ENCODE data around the gene SKOR1.

Gene SKOR1

GRCh38 chr15:67865331-67865730, 40.0 kb downstream of the SKOR1 start:
- Histone ChIP-seq H3K4me1 (ENCODE audit: control insufficient read depth, insufficient read depth, low read length) (peaks cover 5% of the 10 kb centered on the region), H3K27me3 (replicated peaks; ENCODE audit: control insufficient read depth, insufficient read depth, low read length) (no peaks in the 10 kb centered on the region), H3K9me3 (ENCODE audit: control insufficient read depth, low read length) (peaks cover 5% of the 10 kb centered on the region), H3K9ac (ENCODE audit: low read length) (no peak overlapping the region), H3K4me3 (ENCODE audit: low read length) (no peak overlapping the region), H3K36me3 (ENCODE audit: control insufficient read depth, insufficient read depth, low read length, severe bottlenecking) (no peaks in the 10 kb centered on the region)
- DNase-seq (ENCODE audit: low read depth), result peak; percentile 65

GRCh38 chr15:67865766-67866165, 40.5 kb downstream of the SKOR1 start:
- no peak for DNase-seq (ENCODE audit: low read depth)
- Histone ChIP-seq H3K4me1 (ENCODE audit: control insufficient read depth, insufficient read depth, low read length) (peaks cover 5% of the 10 kb centered on the region), H3K9me3 (ENCODE audit: control insufficient read depth, low read length) (peaks cover 5% of the 10 kb centered on the region), H3K27me3 (replicated peaks; ENCODE audit: control insufficient read depth, insufficient read depth, low read length) (no peaks in the 10 kb centered on the region), H3K36me3 (ENCODE audit: control insufficient read depth, insufficient read depth, low read length, severe bottlenecking) (no peaks in the 10 kb centered on the region), H3K4me3 (ENCODE audit: low read length) (no peak overlapping the region), H3K9ac (ENCODE audit: low read length) (no peak overlapping the region)

- no peak for DNase-seq (ENCODE audit: low read depth)
- H3K27me3 ChIP-seq (replicated peaks; ENCODE audit: control insufficient read depth, insufficient read depth, low read length), result peaks cover 5% of the 10 kb centered on the region
- H3K9me3 ChIP-seq (ENCODE audit: control insufficient read depth, low read length), result peaks cover 15% of the 10 kb centered on the region
- no peak overlapping the region for H3K9ac ChIP-seq (ENCODE audit: low read length)
- no peaks in the 10 kb centered on the region for H3K36me3 ChIP-seq (ENCODE audit: control insufficient read depth, insufficient read depth, low read length, severe bottlenecking)
- H3K4me1 ChIP-seq (ENCODE audit: control insufficient read depth, insufficient read depth, low read length), result no peaks in the 10 kb centered on the region
- H3K4me3 ChIP-seq (ENCODE audit: low read length), result no peak overlapping the region
These were observed 44.4 kb downstream of the SKOR1 start for GRCh38 chr15:67869701-67870100.

GRCh38 chr15:67870868-67871408, 45.6 kb downstream of the SKOR1 start:
- H3K4me3 ChIP-seq (ENCODE audit: low read length), result no peak overlapping the region
- H3K27me3 ChIP-seq (replicated peaks; ENCODE audit: control insufficient read depth, insufficient read depth, low read length), result peaks cover 5% of the 10 kb centered on the region
- DNase-seq (ENCODE audit: low read depth), result no peak
- H3K4me1 ChIP-seq (ENCODE audit: control insufficient read depth, insufficient read depth, low read length), result no peaks in the 10 kb centered on the region
- H3K9me3 ChIP-seq (ENCODE audit: control insufficient read depth, low read length), result peaks cover 15% of the 10 kb centered on the region
- no peak overlapping the region for H3K9ac ChIP-seq (ENCODE audit: low read length)
- H3K36me3 ChIP-seq (ENCODE audit: control insufficient read depth, insufficient read depth, low read length, severe bottlenecking), result no peaks in the 10 kb centered on the region

GRCh38 chr15:67873777-67874176, 48.5 kb downstream of the SKOR1 start:
- Histone ChIP-seq H3K9ac (ENCODE audit: low read length) (no peak overlapping the region), H3K36me3 (ENCODE audit: control insufficient read depth, insufficient read depth, low read length, severe bottlenecking) (no peaks in the 10 kb centered on the region), H3K9me3 (ENCODE audit: control insufficient read depth, low read length) (peaks cover 15% of the 10 kb centered on the region), H3K4me1 (ENCODE audit: control insufficient read depth, insufficient read depth, low read length) (no peaks in the 10 kb centered on the region), H3K4me3 (ENCODE audit: low read length) (no peak overlapping the region), H3K27me3 (replicated peaks; ENCODE audit: control insufficient read depth, insufficient read depth, low read length) (peaks cover 5% of the 10 kb centered on the region)
- DNase-seq (ENCODE audit: low read depth), result no peak

- no peaks in the 10 kb centered on the region for H3K36me3 ChIP-seq (ENCODE audit: control insufficient read depth, insufficient read depth, low read length, severe bottlenecking)
- H3K4me3 ChIP-seq (ENCODE audit: low read length), result no peak overlapping the region
- peaks cover 2% of the 10 kb centered on the region for H3K9me3 ChIP-seq (ENCODE audit: control insufficient read depth, low read length)
- H3K9ac ChIP-seq (ENCODE audit: low read length), result no peak overlapping the region
- DNase-seq (ENCODE audit: low read depth), result no peak
- H3K27me3 ChIP-seq (replicated peaks; ENCODE audit: control insufficient read depth, insufficient read depth, low read length), result peaks cover 1% of the 10 kb centered on the region
- H3K4me1 ChIP-seq (ENCODE audit: control insufficient read depth, insufficient read depth, low read length), result peaks cover 3% of the 10 kb centered on the region
These were observed 53.5 kb downstream of the SKOR1 start for GRCh38 chr15:67878712-67879206.

GRCh38 chr15:67879440-67880129, 54.3 kb downstream of the SKOR1 start:
- Histone ChIP-seq H3K4me3 (ENCODE audit: low read length) (no peak overlapping the region), H3K9me3 (ENCODE audit: control insufficient read depth, low read length) (no peaks in the 10 kb centered on the region), H3K9ac (ENCODE audit: low read length) (no peak overlapping the region), H3K4me1 (ENCODE audit: control insufficient read depth, insufficient read depth, low read length) (peaks cover 7% of the 10 kb centered on the region), H3K27me3 (replicated peaks; ENCODE audit: control insufficient read depth, insufficient read depth, low read length) (no peaks in the 10 kb centered on the region), H3K36me3 (ENCODE audit: control insufficient read depth, insufficient read depth, low read length, severe bottlenecking) (no peaks in the 10 kb centered on the region)
- DNase-seq (ENCODE audit: low read depth), result no peak

- Histone ChIP-seq H3K4me1 (ENCODE audit: control insufficient read depth, insufficient read depth, low read length) (peaks cover 15% of the 10 kb centered on the region), H3K27me3 (replicated peaks; ENCODE audit: control insufficient read depth, insufficient read depth, low read length) (no peaks in the 10 kb centered on the region), H3K9ac (ENCODE audit: low read length) (no peak overlapping the region), H3K36me3 (ENCODE audit: control insufficient read depth, insufficient read depth, low read length, severe bottlenecking) (no peaks in the 10 kb centered on the region), H3K9me3 (ENCODE audit: control insufficient read depth, low read length) (no peaks in the 10 kb centered on the region), H3K4me3 (ENCODE audit: low read length) (no peak overlapping the region)
- DNase-seq (ENCODE audit: low read depth), result no peak
These were observed 55.4 kb downstream of the SKOR1 start for GRCh38 chr15:67880651-67881182.

GRCh38 chr15:67882487-67883233, 57.4 kb downstream of the SKOR1 start:
- Histone ChIP-seq H3K9me3 (ENCODE audit: control insufficient read depth, low read length) (no peaks in the 10 kb centered on the region), H3K4me1 (ENCODE audit: control insufficient read depth, insufficient read depth, low read length) (peaks cover 15% of the 10 kb centered on the region), H3K4me3 (ENCODE audit: low read length) (no peak overlapping the region), H3K36me3 (ENCODE audit: control insufficient read depth, insufficient read depth, low read length, severe bottlenecking) (no peaks in the 10 kb centered on the region), H3K27me3 (replicated peaks; ENCODE audit: control insufficient read depth, insufficient read depth, low read length) (peaks cover 2% of the 10 kb centered on the region), H3K9ac (ENCODE audit: low read length) (no peak overlapping the region)
- peak; percentile 19 for DNase-seq (ENCODE audit: low read depth)

- peak; percentile 19 for DNase-seq (ENCODE audit: low read depth)
- Histone ChIP-seq H3K4me1 (ENCODE audit: control insufficient read depth, insufficient read depth, low read length) (peaks cover 15% of the 10 kb centered on the region), H3K36me3 (ENCODE audit: control insufficient read depth, insufficient read depth, low read length, severe bottlenecking) (no peaks in the 10 kb centered on the region), H3K9ac (ENCODE audit: low read length) (no peak overlapping the region), H3K9me3 (ENCODE audit: control insufficient read depth, low read length) (no peaks in the 10 kb centered on the region), H3K4me3 (ENCODE audit: low read length) (no peak overlapping the region), H3K27me3 (replicated peaks; ENCODE audit: control insufficient read depth, insufficient read depth, low read length) (peaks cover 7% of the 10 kb centered on the region)
These were observed 58.0 kb downstream of the SKOR1 start for GRCh38 chr15:67883234-67883773.

- H3K4me3 ChIP-seq (ENCODE audit: low read length), result peak overlapping the region; percentile 78
These were observed 58.7 kb downstream of the SKOR1 start for GRCh38 chr15:67884009-67884408.

More at GRCh38 chr15:67884009-67884408, 58.7 kb downstream of the SKOR1 start:
- H3K9ac ChIP-seq (ENCODE audit: low read length), result peak overlapping the region; percentile 87
- no peaks in the 10 kb centered on the region for H3K36me3 ChIP-seq (ENCODE audit: control insufficient read depth, insufficient read depth, low read length, severe bottlenecking)
- peaks cover 10% of the 10 kb centered on the region for H3K27me3 ChIP-seq (replicated peaks; ENCODE audit: control insufficient read depth, insufficient read depth, low read length)
- peaks cover 15% of the 10 kb centered on the region for H3K4me1 ChIP-seq (ENCODE audit: control insufficient read depth, insufficient read depth, low read length)
- DNase-seq (ENCODE audit: low read depth), result no peak
- no peaks in the 10 kb centered on the region for H3K9me3 ChIP-seq (ENCODE audit: control insufficient read depth, low read length)
